Activated naive CD4-positive, alpha-beta T cell treated with anti-CD3 and anti-CD28 coated beads, Interleukin-2, amount 50 U/mL, for 24 hours (primary cell): Measurements from ENCODE around the gene FANCC.
"Not testable (repeated sequence)": the region's sequence is repeated elsewhere in the genome, so short reads cannot be mapped to it uniquely, and the experiment has no call there.

Experiments
- H3K27ac Mint-ChIP-seq: one replicate; pipeline ENCODE4 v1.8.0; 2021; ENCODE audit warnings: mild to moderate bottlenecking, mixed read lengths
- H3K27me3 Mint-ChIP-seq: one replicate; pipeline ENCODE4 v1.8.0; 2021; ENCODE audit warnings: mixed read lengths
- H3K36me3 Mint-ChIP-seq: one replicate; pipeline ENCODE4 v1.8.0; 2021; ENCODE audit warnings: mixed read lengths
- H3K4me1 Mint-ChIP-seq: one replicate; pipeline ENCODE4 v1.8.0; 2021; ENCODE audit warnings: mixed read lengths
- H3K4me3 Mint-ChIP-seq: one replicate; pipeline ENCODE4 v1.8.0; 2021; ENCODE audit warnings: mild to moderate bottlenecking, mixed read lengths
- H3K9me3 Mint-ChIP-seq: one replicate; pipeline ENCODE4 v1.8.0; 2021; ENCODE audit warnings: mixed read lengths

Gene FANCC

DNA sequence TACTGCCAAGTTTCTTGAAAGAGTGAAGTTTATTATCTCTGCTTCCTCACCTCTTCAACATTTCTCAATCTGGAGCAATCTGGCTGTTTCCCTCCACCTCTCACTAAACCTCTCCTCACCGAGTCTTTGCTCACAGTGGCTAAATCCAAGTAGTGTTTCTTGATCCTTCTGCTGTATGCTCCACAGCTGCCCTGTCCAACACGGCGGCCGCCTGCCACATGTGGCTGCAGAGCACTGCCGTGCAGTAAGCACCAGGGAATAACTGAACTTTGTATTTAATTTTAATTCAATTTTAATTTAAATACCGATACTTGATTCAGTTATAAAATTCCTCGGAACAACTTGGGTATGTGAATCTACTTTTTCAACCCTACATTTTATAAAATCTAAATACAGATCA lies 80.2 kb downstream of the FANCC start:
- Mint-ChIP-seq H3K4me1 (no peaks in the 10 kb centered on the region), H3K27me3 (no peaks in the 10 kb centered on the region), H3K36me3 (peaks cover 16% of the 10 kb centered on the region), H3K27ac (no peak overlapping the region), H3K9me3 (no peaks in the 10 kb centered on the region), H3K4me3 (no peak overlapping the region)

DNA sequence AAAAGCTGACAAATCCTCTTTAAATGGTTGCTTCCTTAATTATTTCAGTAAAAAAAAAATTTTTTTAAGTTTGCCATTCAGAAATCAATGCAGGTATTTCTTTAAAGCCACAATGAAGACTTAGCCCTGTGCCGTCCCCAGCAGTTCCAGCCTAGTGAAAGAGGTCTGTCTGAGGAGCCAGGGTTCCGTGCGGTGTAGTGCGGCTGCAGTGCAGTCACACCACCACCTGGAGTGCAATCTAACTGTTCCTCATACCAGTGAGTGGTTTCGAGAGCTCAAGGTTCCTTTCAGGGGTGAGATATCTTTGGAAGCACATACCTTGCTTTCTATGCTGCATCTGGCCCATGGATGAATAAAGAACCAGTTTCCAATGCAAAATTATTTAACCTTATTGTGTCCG lies 87.5 kb downstream of the FANCC start:
- Mint-ChIP-seq H3K4me3 (no peak overlapping the region), H3K36me3 (peaks cover 14% of the 10 kb centered on the region)

DNA sequence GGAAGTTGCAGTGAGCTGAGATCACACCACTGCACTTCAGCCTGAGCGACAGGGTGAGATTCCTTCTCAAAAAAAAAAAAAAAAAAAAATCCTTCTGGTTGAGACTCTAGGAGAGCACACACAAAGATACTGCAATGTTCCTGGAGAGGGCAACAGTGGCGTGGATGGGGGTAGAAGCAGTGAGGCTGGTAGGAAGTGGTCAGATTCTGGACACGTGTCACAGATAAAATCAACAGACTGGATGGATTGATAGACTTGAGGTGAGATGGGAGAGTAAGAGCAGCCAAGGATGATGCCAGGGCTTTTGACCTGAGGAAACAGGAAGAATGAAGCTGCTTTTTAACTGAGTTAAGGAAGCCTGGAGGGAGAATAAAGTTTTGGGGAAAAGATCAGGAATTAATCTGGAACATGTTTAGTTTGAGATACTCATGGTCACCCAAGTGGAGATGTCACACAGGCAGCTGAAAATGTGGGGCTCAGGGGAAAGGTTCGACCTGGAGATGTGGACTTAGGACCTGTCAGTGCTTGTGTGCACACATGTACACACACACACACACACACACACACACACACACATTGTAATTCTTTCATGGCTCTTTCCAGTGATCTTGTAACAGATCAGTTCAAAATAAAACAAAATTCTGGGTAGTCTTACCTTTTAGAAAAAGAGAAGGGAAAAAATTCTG lies 88.1 kb downstream of the FANCC start:
- Mint-ChIP-seq H3K4me3 (no peak overlapping the region), H3K27ac (no peak overlapping the region), H3K27me3 (no peaks in the 10 kb centered on the region), H3K36me3 (peaks cover 10% of the 10 kb centered on the region), H3K4me1 (no peaks in the 10 kb centered on the region), H3K9me3 (no peaks in the 10 kb centered on the region)

More for the DNA sequence above, 87.5 kb downstream of the FANCC start:
- Mint-ChIP-seq H3K9me3 (no peaks in the 10 kb centered on the region), H3K27ac (no peak overlapping the region), H3K27me3 (no peaks in the 10 kb centered on the region), H3K4me1 (no peaks in the 10 kb centered on the region)

DNA sequence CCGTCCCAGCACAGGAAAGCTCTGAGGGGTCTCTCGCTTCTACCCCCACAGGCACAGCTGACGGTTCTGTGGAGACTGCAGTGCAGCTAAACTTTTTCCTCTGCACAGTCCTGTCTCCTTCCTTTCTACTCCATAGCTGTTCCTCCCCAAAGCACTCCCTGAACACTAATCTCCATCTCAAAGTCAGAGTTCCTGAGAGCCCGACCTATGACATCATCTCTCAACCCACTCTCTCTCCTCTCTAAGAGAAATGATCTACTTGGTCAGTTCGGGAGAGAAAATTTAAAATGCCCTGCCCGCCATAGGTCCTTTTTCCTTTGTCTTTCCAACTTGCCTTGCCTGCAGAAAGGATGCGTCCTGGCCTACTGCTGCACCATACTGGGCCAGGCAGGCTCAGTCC lies 90.6 kb downstream of the FANCC start:
- Mint-ChIP-seq H3K4me1 (no peaks in the 10 kb centered on the region), H3K9me3 (no peaks in the 10 kb centered on the region), H3K27ac (no peak overlapping the region), H3K36me3 (peaks cover 7% of the 10 kb centered on the region), H3K27me3 (no peaks in the 10 kb centered on the region), H3K4me3 (no peak overlapping the region)

DNA sequence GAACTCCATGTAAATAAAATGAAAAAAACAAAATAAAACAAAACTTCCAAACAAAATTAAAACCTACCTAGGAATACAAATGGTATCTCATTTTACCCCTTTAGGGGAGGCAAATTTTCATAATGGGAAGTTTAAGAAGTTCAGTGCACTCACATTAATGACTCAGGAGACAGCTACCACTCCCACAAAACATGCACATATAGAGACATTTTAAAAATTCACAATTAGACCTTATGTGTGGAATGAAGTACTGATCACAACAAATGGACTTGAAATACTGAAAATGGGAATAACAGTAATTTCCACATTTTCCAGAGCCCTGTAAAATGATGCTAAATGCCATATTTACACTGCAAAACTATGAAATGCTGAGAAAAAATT lies 91.8 kb downstream of the FANCC start:
- no peak overlapping the region for H3K4me3 Mint-ChIP-seq
- H3K27ac Mint-ChIP-seq: no peak overlapping the region
- no peaks in the 10 kb centered on the region for H3K9me3 Mint-ChIP-seq
- H3K27me3 Mint-ChIP-seq: no peaks in the 10 kb centered on the region
- peaks cover 4% of the 10 kb centered on the region for H3K36me3 Mint-ChIP-seq
- H3K4me1 Mint-ChIP-seq: no peaks in the 10 kb centered on the region

DNA sequence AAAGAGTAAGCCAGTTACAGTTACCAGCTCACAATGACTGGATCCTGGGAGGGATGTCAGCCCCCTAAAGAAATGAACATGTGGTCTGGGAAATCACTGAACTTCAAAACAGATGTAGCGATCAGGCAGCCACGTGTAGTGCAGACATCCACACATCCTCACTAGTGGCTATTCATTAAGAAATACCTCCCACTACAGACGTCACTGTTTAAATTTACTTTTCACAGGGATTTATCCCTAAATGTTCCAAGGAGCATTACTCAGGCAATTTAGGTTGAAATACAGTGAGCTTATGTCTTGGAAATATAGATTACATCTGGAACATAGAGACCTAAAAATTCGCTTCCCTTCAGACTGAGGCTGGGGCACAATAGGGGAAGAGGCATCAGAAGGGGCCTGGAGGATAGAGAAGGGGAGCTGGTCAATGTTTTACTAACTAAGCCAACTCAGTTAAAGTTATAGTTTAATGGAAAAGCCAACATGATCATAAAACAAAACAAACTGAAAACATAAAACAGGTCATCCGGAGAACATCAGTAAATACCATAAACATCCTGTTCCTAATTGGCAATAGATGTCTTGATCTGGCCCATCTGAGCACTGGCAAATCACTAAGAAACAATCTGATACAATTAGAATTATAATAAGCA lies 92.3 kb downstream of the FANCC start:
- Mint-ChIP-seq H3K27me3 (no peaks in the 10 kb centered on the region), H3K9me3 (no peaks in the 10 kb centered on the region), H3K4me1 (no peaks in the 10 kb centered on the region), H3K4me3 (no peak overlapping the region), H3K27ac (no peak overlapping the region), H3K36me3 (peaks cover 3% of the 10 kb centered on the region)

DNA sequence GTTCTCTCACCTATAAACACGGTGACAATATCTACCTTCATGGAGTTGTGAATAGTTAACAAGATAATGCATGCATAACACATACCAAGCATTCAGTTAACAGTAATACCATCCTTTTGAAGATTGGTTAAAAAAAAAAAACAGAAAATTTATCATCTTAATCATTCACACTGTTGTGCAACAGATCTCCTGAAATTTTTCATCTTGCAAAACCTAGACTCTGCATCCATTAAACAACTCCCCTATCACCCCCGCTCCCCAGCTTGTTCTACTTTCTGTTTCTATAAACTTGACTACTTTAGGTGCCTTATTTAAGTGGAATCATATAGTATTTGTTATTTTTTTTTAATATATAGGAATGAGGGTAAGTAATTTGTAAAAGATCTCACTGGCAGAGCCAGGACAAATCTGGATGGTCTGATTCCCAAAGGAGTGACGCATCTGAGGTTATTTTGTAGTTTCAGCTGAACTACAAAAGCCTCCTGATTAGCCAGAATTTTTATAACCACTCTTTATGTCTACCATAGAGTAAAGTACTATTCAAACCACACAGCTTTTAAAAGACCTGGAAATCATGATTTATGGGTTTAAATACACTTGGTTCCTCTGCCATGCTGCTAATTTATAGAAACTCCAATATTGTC lies 93.0 kb downstream of the FANCC start:
- Mint-ChIP-seq H3K9me3 (no peaks in the 10 kb centered on the region), H3K4me3 (no peak overlapping the region), H3K27me3 (no peaks in the 10 kb centered on the region), H3K27ac (no peak overlapping the region), H3K36me3 (peaks cover 5% of the 10 kb centered on the region), H3K4me1 (no peaks in the 10 kb centered on the region)

DNA sequence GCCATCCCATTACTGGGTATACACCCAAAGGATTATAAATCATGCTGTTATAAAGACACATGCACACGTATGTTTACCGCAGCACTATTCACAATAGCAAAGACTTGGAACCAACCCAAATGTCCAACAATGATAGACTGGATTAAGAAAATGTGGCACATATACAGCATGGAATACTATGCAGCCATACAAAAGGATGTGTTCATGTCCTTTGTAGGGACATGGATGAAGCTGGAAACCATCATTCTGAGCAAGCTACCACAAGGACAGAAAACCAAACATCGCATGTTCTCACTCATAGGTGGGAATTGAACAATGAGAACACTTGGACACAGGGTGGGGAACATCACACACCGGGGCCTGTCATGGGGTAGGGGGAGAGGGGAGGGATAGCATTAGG lies 97.2 kb downstream of the FANCC start:
- H3K36me3 Mint-ChIP-seq, H3K27ac Mint-ChIP-seq, H3K27me3 Mint-ChIP-seq, H3K9me3 Mint-ChIP-seq, H3K4me3 Mint-ChIP-seq, H3K4me1 Mint-ChIP-seq: not testable (repeated sequence)

DNA sequence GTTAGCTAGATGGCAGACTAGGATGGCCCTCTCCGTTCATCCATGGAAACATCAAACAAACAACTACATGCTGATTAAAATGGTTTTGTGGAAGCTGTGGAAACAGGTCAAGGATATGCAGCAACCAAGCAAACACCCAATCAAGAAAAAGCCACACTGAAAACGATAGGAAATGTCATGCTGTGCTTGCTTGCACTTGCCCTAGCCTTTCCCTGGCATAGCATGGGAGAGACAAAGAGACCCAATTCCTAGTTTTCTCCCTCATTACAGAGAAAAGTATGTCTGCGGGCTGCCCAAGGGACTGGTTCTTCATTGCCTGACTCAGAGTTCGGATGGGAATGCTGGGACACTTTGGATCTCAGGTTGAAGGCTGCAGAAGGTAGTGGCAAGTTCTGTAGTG lies 98.7 kb downstream of the FANCC start:
- peaks cover 8% of the 10 kb centered on the region for H3K4me1 Mint-ChIP-seq
- no peaks in the 10 kb centered on the region for H3K9me3 Mint-ChIP-seq
- no peak overlapping the region for H3K27ac Mint-ChIP-seq
- peaks cover 6% of the 10 kb centered on the region for H3K36me3 Mint-ChIP-seq
- no peak overlapping the region for H3K4me3 Mint-ChIP-seq
- H3K27me3 Mint-ChIP-seq: no peaks in the 10 kb centered on the region

DNA sequence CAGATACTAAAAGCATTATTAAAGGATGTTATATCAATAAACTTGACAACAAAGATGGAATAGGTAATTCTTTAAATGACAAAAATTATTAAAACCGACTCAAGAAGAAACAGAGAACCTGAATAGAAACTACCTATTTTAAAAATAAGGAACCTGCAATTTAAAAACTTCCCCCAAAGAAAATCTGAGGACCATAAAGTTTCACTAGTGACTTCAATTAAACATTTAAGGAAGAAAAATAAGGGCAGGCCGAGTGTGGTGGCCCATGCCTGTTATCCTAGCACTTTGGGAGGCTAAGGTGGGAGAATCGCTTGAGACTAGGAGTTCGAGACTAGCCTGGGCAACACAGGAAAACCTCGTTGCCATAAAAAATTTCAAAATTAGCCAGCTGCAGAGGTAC lies 99.6 kb downstream of the FANCC start:
- H3K27me3 Mint-ChIP-seq: no peaks in the 10 kb centered on the region
- peaks cover 8% of the 10 kb centered on the region for H3K4me1 Mint-ChIP-seq
- H3K9me3 Mint-ChIP-seq: no peaks in the 10 kb centered on the region
- H3K27ac Mint-ChIP-seq: no peak overlapping the region
- peaks cover 6% of the 10 kb centered on the region for H3K36me3 Mint-ChIP-seq
- no peak overlapping the region for H3K4me3 Mint-ChIP-seq

DNA sequence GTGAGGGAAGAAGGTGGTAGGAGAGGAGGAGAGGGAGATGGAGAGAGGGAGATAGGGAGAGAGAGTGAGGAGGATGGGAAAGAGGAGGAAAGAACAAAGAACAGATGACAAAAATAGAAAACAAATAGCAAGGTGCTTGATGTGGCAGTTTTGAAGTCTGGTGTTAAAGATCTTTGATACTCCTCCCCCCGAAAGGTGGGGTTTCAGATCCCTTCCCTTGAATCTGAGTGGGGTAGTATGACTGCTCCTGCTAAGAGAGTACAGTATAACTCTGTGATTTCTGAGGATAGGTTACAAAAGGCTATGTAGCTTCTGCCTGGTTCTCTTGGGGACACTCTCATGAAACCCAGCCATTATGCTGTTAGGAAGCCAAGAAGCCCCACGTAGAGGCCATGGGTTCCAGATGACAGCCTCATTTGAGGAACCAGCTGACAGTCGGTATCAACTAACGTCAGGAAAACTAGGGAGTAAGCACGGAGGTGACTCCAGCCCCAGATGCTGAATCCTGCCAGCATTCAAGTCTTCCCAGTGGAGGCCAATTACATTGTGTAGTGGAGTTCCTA lies 102.1 kb downstream of the FANCC start:
- no peak overlapping the region for H3K27ac Mint-ChIP-seq
- peaks cover 6% of the 10 kb centered on the region for H3K36me3 Mint-ChIP-seq
- peaks cover 10% of the 10 kb centered on the region for H3K4me1 Mint-ChIP-seq
- no peaks in the 10 kb centered on the region for H3K9me3 Mint-ChIP-seq
- no peak overlapping the region for H3K4me3 Mint-ChIP-seq
- H3K27me3 Mint-ChIP-seq: no peaks in the 10 kb centered on the region

DNA sequence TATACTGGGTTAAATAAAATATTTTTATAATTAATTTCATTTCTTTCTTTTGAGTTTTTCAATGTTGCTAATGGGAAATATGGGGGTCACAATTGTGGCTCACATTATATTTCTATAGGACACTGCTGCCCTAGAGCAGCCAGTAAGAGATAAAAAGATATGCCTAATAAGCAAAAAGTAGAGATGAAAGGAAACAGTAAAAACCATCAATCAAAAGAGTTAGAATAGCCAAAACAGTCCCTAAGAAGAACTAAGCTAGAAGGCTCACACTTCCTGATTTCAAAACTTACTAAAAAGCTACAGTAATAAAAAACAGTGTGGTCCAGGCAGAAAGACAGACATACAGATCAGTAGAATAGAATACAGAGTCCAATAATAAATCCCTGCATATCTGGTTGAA lies 104.4 kb downstream of the FANCC start:
- no peaks in the 10 kb centered on the region for H3K36me3 Mint-ChIP-seq
- no peak overlapping the region for H3K4me3 Mint-ChIP-seq
- H3K9me3 Mint-ChIP-seq: no peaks in the 10 kb centered on the region
- peak overlapping the region; percentile 55 for H3K27ac Mint-ChIP-seq
- peaks cover 10% of the 10 kb centered on the region for H3K4me1 Mint-ChIP-seq
- H3K27me3 Mint-ChIP-seq: no peaks in the 10 kb centered on the region

DNA sequence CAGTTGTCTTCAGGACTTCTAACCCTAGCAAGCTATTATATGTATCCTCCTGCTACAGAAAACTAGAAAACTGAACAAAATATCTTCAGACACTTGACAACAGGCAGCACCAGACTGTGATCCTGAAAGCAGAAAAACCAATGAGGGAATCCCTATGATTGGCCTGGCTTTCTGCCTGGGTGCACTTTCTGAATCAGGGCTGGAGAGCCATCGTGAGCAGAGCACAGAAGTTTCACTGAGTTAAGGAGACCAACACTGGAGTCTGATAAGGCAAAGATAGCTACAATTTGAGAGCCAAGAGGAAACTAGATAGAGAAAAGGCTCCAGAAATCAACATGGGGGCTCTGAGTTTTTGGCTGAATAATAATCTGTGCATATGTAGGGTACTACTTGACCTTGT lies 106.5 kb downstream of the FANCC start:
- H3K4me3 Mint-ChIP-seq: no peak overlapping the region
- peaks cover 10% of the 10 kb centered on the region for H3K4me1 Mint-ChIP-seq
- H3K27me3 Mint-ChIP-seq: no peaks in the 10 kb centered on the region
- no peak overlapping the region for H3K27ac Mint-ChIP-seq
- no peaks in the 10 kb centered on the region for H3K36me3 Mint-ChIP-seq
- no peaks in the 10 kb centered on the region for H3K9me3 Mint-ChIP-seq

DNA sequence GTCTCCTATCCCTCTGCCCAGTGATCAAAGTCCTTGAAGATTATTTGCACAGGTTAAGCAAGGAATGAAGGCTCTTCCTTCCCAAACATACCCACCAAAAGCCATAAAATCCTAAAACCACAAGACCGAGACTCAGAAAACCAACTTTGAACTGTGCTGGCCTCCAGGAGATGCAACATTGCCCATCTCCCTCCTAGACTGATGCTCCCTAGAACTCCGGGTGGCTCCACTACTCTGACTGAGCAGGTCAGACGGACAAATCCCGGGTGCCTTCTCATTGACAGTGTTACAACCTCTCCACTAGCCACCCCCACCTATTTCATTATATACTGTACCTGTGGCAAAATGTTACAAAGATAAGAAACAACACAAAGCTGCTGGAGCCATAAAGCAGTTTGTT lies 110.1 kb downstream of the FANCC start:
- H3K9me3 Mint-ChIP-seq: no peaks in the 10 kb centered on the region
- no peaks in the 10 kb centered on the region for H3K27me3 Mint-ChIP-seq
- no peaks in the 10 kb centered on the region for H3K36me3 Mint-ChIP-seq
- no peak overlapping the region for H3K27ac Mint-ChIP-seq
- peaks cover 2% of the 10 kb centered on the region for H3K4me1 Mint-ChIP-seq
- no peak overlapping the region for H3K4me3 Mint-ChIP-seq

DNA sequence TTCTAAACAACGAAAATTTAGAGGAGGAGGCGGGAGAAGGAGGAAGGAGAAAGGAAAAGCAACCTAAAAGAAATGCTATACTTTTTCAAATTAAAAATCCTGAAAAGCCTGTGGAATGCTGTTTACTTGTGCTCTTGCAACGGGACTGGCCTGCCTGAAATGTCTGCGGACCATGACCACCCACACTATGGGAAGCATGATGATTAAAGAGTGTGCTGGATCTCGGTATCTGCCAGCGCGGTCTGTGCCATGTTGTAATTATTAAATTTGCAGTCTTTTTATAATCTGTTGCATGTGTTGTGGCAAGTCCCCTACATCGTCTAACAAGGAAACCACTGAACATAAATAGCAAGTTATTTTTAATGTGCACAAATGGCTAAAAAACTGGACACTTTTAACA lies 111.4 kb downstream of the FANCC start:
- Mint-ChIP-seq H3K9me3 (no peaks in the 10 kb centered on the region), H3K4me1 (no peaks in the 10 kb centered on the region), H3K36me3 (no peaks in the 10 kb centered on the region), H3K4me3 (no peak overlapping the region), H3K27ac (no peak overlapping the region), H3K27me3 (no peaks in the 10 kb centered on the region)

DNA sequence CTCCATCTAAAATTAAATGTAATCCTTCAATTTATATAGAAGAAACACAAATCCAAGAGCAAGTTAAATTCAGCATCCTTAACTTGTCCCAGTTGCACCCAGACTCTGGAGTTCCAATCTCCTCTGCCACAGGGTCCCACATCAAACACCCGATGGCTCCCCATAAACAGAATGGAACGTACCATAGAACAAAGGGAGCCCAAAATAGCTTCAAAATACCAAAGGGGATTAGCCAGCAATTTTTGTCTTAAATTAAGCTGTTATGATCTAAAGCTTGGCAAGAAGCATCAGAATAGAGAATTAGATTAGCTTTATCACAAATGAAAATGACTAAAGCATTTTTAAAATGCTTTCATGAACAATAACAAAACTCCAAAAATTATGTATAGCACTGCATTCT lies 112.8 kb downstream of the FANCC start:
- Mint-ChIP-seq H3K4me3 (no peak overlapping the region), H3K27ac (no peak overlapping the region), H3K4me1 (no peaks in the 10 kb centered on the region), H3K27me3 (no peaks in the 10 kb centered on the region), H3K36me3 (no peaks in the 10 kb centered on the region), H3K9me3 (no peaks in the 10 kb centered on the region)
